ENCODE data around the gene HS6ST2.

Gene HS6ST2

GRCh38 chrX:132615391-132616131 lies 342.9 kb downstream of the HS6ST2 start:
- peak; percentile 3 for DNase-seq (ENCODE audit: low read depth)

GRCh38 chrX:132614297-132614696 lies 344.1 kb downstream of the HS6ST2 start:
- DNase-seq (ENCODE audit: low read depth) = no peak

GRCh38 chrX:132613801-132614200 lies 344.6 kb downstream of the HS6ST2 start:
- DNase-seq (ENCODE audit: low read depth) = no peak

- peak; percentile 10 for DNase-seq (ENCODE audit: low read depth)
Measured at GRCh38 chrX:132612821-132613564, 345.4 kb downstream of the HS6ST2 start.

- no peak for DNase-seq (ENCODE audit: low read depth)
Measured at GRCh38 chrX:132610536-132610935, 347.9 kb downstream of the HS6ST2 start.

- DNase-seq (ENCODE audit: low read depth) = no peak
Measured at GRCh38 chrX:132609362-132609848, 349.0 kb downstream of the HS6ST2 start.

GRCh38 chrX:132603700-132604286 lies 354.6 kb downstream of the HS6ST2 start:
- DNase-seq (ENCODE audit: low read depth) = no peak

GRCh38 chrX:132602701-132603100 lies 355.7 kb downstream of the HS6ST2 start:
- DNase-seq (ENCODE audit: low read depth) = no peak

GRCh38 chrX:132594999-132595398 lies 363.4 kb downstream of the HS6ST2 start:
- no peak for DNase-seq (ENCODE audit: low read depth)

GRCh38 chrX:132594129-132594528 lies 364.3 kb downstream of the HS6ST2 start:
- no peak for DNase-seq (ENCODE audit: low read depth)

GRCh38 chrX:132592880-132593279 lies 365.5 kb downstream of the HS6ST2 start:
- DNase-seq (ENCODE audit: low read depth) = no peak

- DNase-seq (ENCODE audit: low read depth) = no peak
Measured at GRCh38 chrX:132591719-132592275, 366.6 kb downstream of the HS6ST2 start.

- DNase-seq (ENCODE audit: low read depth) = no peak
Measured at GRCh38 chrX:132590350-132591026, 367.9 kb downstream of the HS6ST2 start.

- no peak for DNase-seq (ENCODE audit: low read depth)
Measured at GRCh38 chrX:132584936-132585335, 373.5 kb downstream of the HS6ST2 start.

GRCh38 chrX:132576939-132577338 lies 381.5 kb downstream of the HS6ST2 start:
- DNase-seq (ENCODE audit: low read depth) = no peak

Measured in activated T-helper 1 cell treated with Interleukin-2 at 50 U/mL for 16 hours (primary cell).